GM12801 (cell line): Measurements from ENCODE around the gene KLHL29.

ENCODE experiments used
- CTCF ChIP-seq: IDR thresholded peaks from one replicate; pipeline ENCODE4 v1.5.1; 2011; ENCODE audit warnings: control low read depth; ENCODE audit not compliant: insufficient read length; ENCODE audit errors: extremely low read depth

The KLHL29 gene

GRCh38 chr2:23418056-23418455 lies 33.1 kb downstream of the KLHL29 start:
- no peak for TF ChIP-seq CTCF

GRCh38 chr2:23418461-23418911 lies 33.5 kb downstream of the KLHL29 start:
- TF ChIP-seq CTCF, result no peak

GRCh38 chr2:23419171-23420090 lies 34.5 kb downstream of the KLHL29 start:
- TF ChIP-seq CTCF, result no peak

GRCh38 chr2:23420091-23420839 lies 35.3 kb downstream of the KLHL29 start:
- TF ChIP-seq CTCF, result no peak

- no peak for TF ChIP-seq CTCF
These were observed 36.0 kb downstream of the KLHL29 start for GRCh38 chr2:23420840-23421476.

- no peak for TF ChIP-seq CTCF
These were observed 37.4 kb downstream of the KLHL29 start for GRCh38 chr2:23422089-23423061.
